ENCODE results near the gene PLCD3. TPM values are rescaled to one million over a fixed set of nuclear protein-coding genes. Genes with fewer than 3 reads are reported as not detected.
A peak's percentile ranks its signal among the peaks of the same experiment; 100 is the strongest.

Gene PLCD3
- total and polyA plus RNA-seq, 2 of the 13 experiments (the other 11 are each of a cell fraction or from before 2014, with no cell fraction given): 11.3 to 39.1 TPM

DNA sequence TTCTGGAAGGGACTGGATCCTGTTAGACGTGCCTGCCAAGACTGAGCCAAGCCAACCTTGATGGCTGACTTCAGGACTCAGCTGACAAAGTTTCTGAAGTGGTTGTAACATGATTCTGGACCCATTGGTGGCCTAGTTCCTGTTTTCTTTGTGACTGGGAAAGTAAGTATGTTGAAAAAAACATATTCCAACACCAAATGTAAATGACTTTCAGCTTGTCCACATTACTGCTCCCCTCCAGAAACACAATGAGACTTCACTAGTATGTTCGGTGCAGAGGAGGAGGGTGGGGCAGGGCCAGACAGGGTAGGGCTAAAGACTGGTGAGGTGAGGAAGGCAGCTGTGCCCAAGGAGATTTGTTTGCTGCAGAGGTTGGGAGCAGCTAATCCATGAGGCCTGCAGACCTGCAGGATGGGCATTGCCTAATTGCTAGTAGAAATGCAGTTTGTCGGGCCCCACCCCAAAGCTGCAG lies 44.8 kb downstream of the PLCD3 start:
- Histone ChIP-seq H3K4me1 (ENCODE audit: insufficient read depth, low read length) (peaks cover 29% of the 10 kb centered on the region), H3K27me3 (ENCODE audit: control insufficient read depth in 1 of 2, insufficient read depth in 2 of 2, low read length in 2 of 2) (no peaks in the 10 kb centered on the region), H3K9me3 (ENCODE audit: low read length) (no peaks in the 10 kb centered on the region), H3K4me3 (replicated peaks in 1 of 3; ENCODE audit: insufficient read depth in 1 of 3, low read depth in 2 of 3, low read length in 3 of 3) (no peak overlapping the region), H3K36me3 (replicated peaks in 1 of 2; ENCODE audit: control insufficient read depth in 1 of 2, insufficient read depth in 2 of 2, low read length in 2 of 2) (peaks cover 39 to 81% of the 10 kb centered on the region in 2 experiments), H2AFZ (ENCODE audit: low read length) (no peak overlapping the region), H3K79me2 (ENCODE audit: insufficient read depth, low read length) (no peaks in the 10 kb centered on the region), H3K4me2 (ENCODE audit: low read depth, low read length) (no peak overlapping the region), H4K20me1 (ENCODE audit: insufficient read depth, low read length) (no peaks in the 10 kb centered on the region), H3K9ac (ENCODE audit: insufficient read depth, low read depth, low read length) (no peak overlapping the region), H3K27ac (ENCODE audit: extremely low read length, insufficient read depth, low read length) (peak overlapping the region; percentile 19)
- no TSS peak for BruUV-seq (replicated peaks)
- POLR2A ChIA-PET: interaction anchor here (1.1 to 2.0 kb wide), 2 partner anchors 24 to 27 kb away, joined by 3 to 6 read pairs; partner anchors contain the start of gene NMT1
- ATAC-seq (peak; percentile 20; the same call in 1 of the 3 replicates), DNase-seq (ENCODE audit: low spot score) (no peak), FAIRE-seq (no peak)
- in situ Hi-C loops (cut with HindIII; ENCODE audit: extremely low pct_ligation_motif_present, low pct_unique_long_range_greater_than_20kb): no loop called here
- WGBS (ENCODE audit: low lambda C conversion rate): 63% methylated on average over 3 of the region's 3 CpGs
- TF ChIP-seq, protein P1, sequence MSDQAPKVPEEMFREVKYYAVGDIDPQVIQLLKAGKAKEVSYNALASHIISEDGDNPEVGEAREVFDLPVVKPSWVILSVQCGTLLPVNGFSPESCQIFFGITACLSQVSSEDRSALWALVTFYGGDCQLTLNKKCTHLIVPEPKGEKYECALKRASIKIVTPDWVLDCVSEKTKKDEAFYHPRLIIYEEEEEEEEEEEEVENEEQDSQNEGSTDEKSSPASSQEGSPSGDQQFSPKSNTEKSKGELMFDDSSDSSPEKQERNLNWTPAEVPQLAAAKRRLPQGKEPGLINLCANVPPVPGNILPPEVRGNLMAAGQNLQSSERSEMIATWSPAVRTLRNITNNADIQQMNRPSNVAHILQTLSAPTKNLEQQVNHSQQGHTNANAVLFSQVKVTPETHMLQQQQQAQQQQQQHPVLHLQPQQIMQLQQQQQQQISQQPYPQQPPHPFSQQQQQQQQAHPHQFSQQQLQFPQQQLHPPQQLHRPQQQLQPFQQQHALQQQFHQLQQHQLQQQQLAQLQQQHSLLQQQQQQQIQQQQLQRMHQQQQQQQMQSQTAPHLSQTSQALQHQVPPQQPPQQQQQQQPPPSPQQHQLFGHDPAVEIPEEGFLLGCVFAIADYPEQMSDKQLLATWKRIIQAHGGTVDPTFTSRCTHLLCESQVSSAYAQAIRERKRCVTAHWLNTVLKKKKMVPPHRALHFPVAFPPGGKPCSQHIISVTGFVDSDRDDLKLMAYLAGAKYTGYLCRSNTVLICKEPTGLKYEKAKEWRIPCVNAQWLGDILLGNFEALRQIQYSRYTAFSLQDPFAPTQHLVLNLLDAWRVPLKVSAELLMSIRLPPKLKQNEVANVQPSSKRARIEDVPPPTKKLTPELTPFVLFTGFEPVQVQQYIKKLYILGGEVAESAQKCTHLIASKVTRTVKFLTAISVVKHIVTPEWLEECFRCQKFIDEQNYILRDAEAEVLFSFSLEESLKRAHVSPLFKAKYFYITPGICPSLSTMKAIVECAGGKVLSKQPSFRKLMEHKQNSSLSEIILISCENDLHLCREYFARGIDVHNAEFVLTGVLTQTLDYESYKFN (CRISPR knock-in tag; conservative IDR thresholded peaks at IDR 0.05): 0 out of 2 replicates have a peak, but pooled peaks have one; percentile 8
- TF ChIP-seq RBM22 (optimal IDR thresholded peaks at IDR 0.05; ENCODE audit: low read length) (peak; percentile 57), ZNF547 (CRISPR knock-in tag; IDR thresholded peaks at IDR 0.05) (no peak), POLR2G (IDR thresholded peaks at IDR 0.05; ENCODE audit: low read depth, low read length) (0 out of 2 replicates have a peak, but pooled peaks have one; percentile 21), THAP11 (CRISPR knock-in tag; IDR thresholded peaks at IDR 0.05) (no peak), YY1 (IDR thresholded peaks at IDR 0.05; ENCODE audit: insufficient read depth, insufficient replicate concordance, low read depth, low read length) (no peak), ZFP36L1 (CRISPR knock-in tag; IDR thresholded peaks at IDR 0.05) (no peak), ARHGAP35 (CRISPR knock-in tag; IDR thresholded peaks at IDR 0.05; ENCODE audit: borderline replicate concordance) (no peak)
- CTCF ChIA-PET (ENCODE audit: low intra/inter-chr PET ratio, low total read pairs): no interaction called here
- intact Hi-C loops (cut with micrococcal nuclease; ENCODE audit: unreplicated experiment): no loop called here
